HCT116 (cell line): ENCODE measurements around the gene HBG1. TPM values are rescaled to one million over a fixed set of nuclear protein-coding genes. Genes with fewer than 3 reads are reported as not detected.

Source experiments
- ATAC-seq: fragments of 200-7000 bp; cut with Tn5 transposase; 2 replicates; pipeline ENCODE4 v1.9.1; 2020; ENCODE audit warnings: mild to moderate bottlenecking, moderate library complexity
- BruUV-seq: library from RNA; stranded (reverse); fragments of 400-500 nt; replicated peaks from 2 replicates; lab custom pipeline; 2021; lab: Mats Ljungman, UMichigan
- CTCF ChIA-PET: fragments of 300-600 bp; sonication (Branson Sonifier 250); formaldehyde crosslinking; loops from one replicate; lab custom pipeline; 2021; ENCODE audit warnings: antibody characterized with exemption; lab: Charles Lee
- POLR2A ChIA-PET: fragments of 300-600, 350-600 bp; sonication (Branson Sonifier 250); formaldehyde crosslinking; loops from one replicate; lab custom pipeline; 2021; ENCODE audit warnings: antibody characterized with exemption; lab: Charles Lee
- RAD21 ChIA-PET, 2 experiments: fragments of 300-600 bp; sonication (Branson Sonifier 250); formaldehyde crosslinking; loops; one replicate each; lab custom pipeline; 2023; ENCODE audit warnings: low total read pairs in 2 of 2; ENCODE audit not compliant: uncharacterized antibody in 2 of 2, unreplicated experiment in 2 of 2, low non-redundant PET in 1 of 2; lab: Charles Lee
- DNase-seq: peaks from one replicate; pipeline ENCODE4 v3.0.0-alpha.2; 2010; ENCODE audit warnings: low read depth, low spot score
- H2AFZ ChIP-seq: fragments of 200-600 bp; shearing (Covaris generic), sonication (generic); 2 replicates; pipeline ENCODE4 v1.6.1; 2017; ENCODE audit warnings: low read depth, mixed run types, mixed read lengths, antibody characterized with exemption, low read length; ENCODE audit not compliant: poor library complexity, severe bottlenecking
- H3K27ac ChIP-seq: 2 replicates; pipeline ENCODE4 v1.5.1; 2012; ENCODE audit warnings: low read depth, low read length
- H3K27me3 ChIP-seq: fragments of 200-600 bp; sonication (generic); 2 replicates; pipeline ENCODE4 v1.6.1; 2016; ENCODE audit warnings: mixed run types, low read length, mixed read lengths; ENCODE audit not compliant: insufficient read depth
- H3K36me3 ChIP-seq, 2 experiments: fragments of 200-500 bp in 1 of 2; fragments of 200-600 bp in 1 of 2; sonication (Bioruptor generic) in 1 of 2; sonication (generic) in 1 of 2; 2 replicates each; pipeline versions ENCODE4 v1.5.1 to v1.6.1; 2014 to 2016; ENCODE audit warnings: low read length in 2 of 2, inconsistent platforms in 1 of 2, mixed read lengths in 1 of 2, mixed run types in 1 of 2; ENCODE audit not compliant: insufficient read depth in 2 of 2, control insufficient read depth in 1 of 2
- H3K4me1 ChIP-seq, 2 experiments: fragments of 200-600 bp in 1 of 2; sonication (generic) in 1 of 2; 2 replicates each; pipeline versions ENCODE4 v1.5.1 to v1.6.1; 2012 to 2017; ENCODE audit warnings: low read length in 2 of 2, inconsistent platforms in 1 of 2, mild to moderate bottlenecking in 1 of 2, mixed read lengths in 1 of 2, mixed run types in 1 of 2, moderate library complexity in 1 of 2; ENCODE audit not compliant: insufficient read depth in 2 of 2, control insufficient read depth in 1 of 2
- H3K4me2 ChIP-seq: fragments of 200-600 bp; sonication (generic); 2 replicates; pipeline ENCODE4 v1.6.1; 2017; ENCODE audit warnings: mixed run types, low read length, mixed read lengths
- H3K4me3 ChIP-seq, 2 experiments: fragments of 200-600 bp in 1 of 2; sonication (generic) in 1 of 2; replicated peaks in 1 of 2; 2 replicates each; pipeline ENCODE4 v1.5.1; 2011 to 2016; ENCODE audit warnings: low read length in 2 of 2, control low read depth in 1 of 2, low read depth in 1 of 2, mild to moderate bottlenecking in 1 of 2, mixed read lengths in 1 of 2, mixed run types in 1 of 2
- H3K79me2 ChIP-seq: fragments of 200-600 bp; sonication (generic); 2 replicates; pipeline ENCODE4 v1.6.1; 2017; ENCODE audit warnings: mild to moderate bottlenecking, mixed run types, low read length, moderate library complexity, mixed read lengths; ENCODE audit not compliant: insufficient read depth
- H3K9ac ChIP-seq: fragments of 200-600 bp; sonication (generic); 2 replicates; pipeline ENCODE4 v1.6.1; 2016; ENCODE audit warnings: low read length, mixed read lengths
- H3K9me2 ChIP-seq: fragments of 200-600 bp; sonication (generic), shearing (Covaris generic); 2 replicates; pipeline ENCODE4 v1.6.1; 2017; ENCODE audit warnings: mixed run types, mild to moderate bottlenecking, moderate library complexity; ENCODE audit not compliant: insufficient read depth
- H3K9me3 ChIP-seq, 2 experiments: fragments of 200-500 bp in 1 of 2; fragments of 200-600 bp in 1 of 2; sonication (Bioruptor generic) in 1 of 2; sonication (generic) in 1 of 2; 2 replicates each; pipeline ENCODE4 v1.6.1; 2014 to 2017; ENCODE audit warnings: low read length in 2 of 2, mixed read lengths in 2 of 2, inconsistent platforms in 1 of 2, low read depth in 1 of 2, mild to moderate bottlenecking in 1 of 2, mixed run types in 1 of 2, moderate library complexity in 1 of 2; ENCODE audit not compliant: control insufficient read depth in 1 of 2, insufficient read depth in 1 of 2
- H4K20me1 ChIP-seq: fragments of 200-600 bp; sonication (generic), shearing (Covaris generic); 2 replicates; pipeline ENCODE4 v1.6.1; 2017; ENCODE audit warnings: mixed run types, mild to moderate bottlenecking, moderate library complexity; ENCODE audit not compliant: insufficient read depth
- ATF3 ChIP-seq: IDR thresholded peaks from 2 replicates; pipeline ENCODE4 v1.6.1; 2012
- CBX3 ChIP-seq: IDR thresholded peaks from 2 replicates; pipeline ENCODE4 v1.6.1; 2012; ENCODE audit warnings: low read depth
- CEBPB ChIP-seq: IDR thresholded peaks from 2 replicates; pipeline ENCODE4 v1.6.1; 2012; ENCODE audit warnings: low read depth
- EGR1 ChIP-seq: IDR thresholded peaks from 2 replicates; pipeline ENCODE4 v1.6.1; 2012; ENCODE audit warnings: low read depth
- ELF1 ChIP-seq: IDR thresholded peaks from 2 replicates; pipeline ENCODE4 v1.6.1; 2012; ENCODE audit warnings: low read depth, borderline replicate concordance
- EZH2 ChIP-seq: fragments of 200-600 bp; sonication (generic); IDR thresholded peaks from 2 replicates; pipeline ENCODE4 v1.6.1; 2017; ENCODE audit warnings: antibody characterized with exemption, mixed run types
- EZH2phosphoT487 ChIP-seq: fragments of 200-600 bp; IDR thresholded peaks from 2 replicates; pipeline ENCODE4 v1.6.1; 2018; ENCODE audit warnings: antibody characterized with exemption, borderline replicate concordance
- FOSL1 ChIP-seq: IDR thresholded peaks from 2 replicates; pipeline ENCODE4 v1.6.1; 2012; ENCODE audit warnings: low read depth
- JUND ChIP-seq: IDR thresholded peaks from 2 replicates; pipeline ENCODE4 v1.6.1; 2012
- MAX ChIP-seq: IDR thresholded peaks from 2 replicates; pipeline ENCODE4 v1.6.1; 2012
- POLR2A ChIP-seq: IDR thresholded peaks from 2 replicates; pipeline ENCODE4 v1.7.0; 2011; ENCODE audit warnings: borderline replicate concordance; ENCODE audit not compliant: insufficient read depth, insufficient read length; ENCODE audit errors: extremely low read depth
- POLR2AphosphoS5 ChIP-seq: IDR thresholded peaks from 2 replicates; pipeline ENCODE4 v1.6.1; 2011; ENCODE audit warnings: mild to moderate bottlenecking, low read depth, low read length, moderate library complexity
- SIN3A ChIP-seq: IDR thresholded peaks from 2 replicates; pipeline ENCODE4 v1.6.1; 2012; ENCODE audit warnings: low read depth
- SP1 ChIP-seq: IDR thresholded peaks from 2 replicates; pipeline ENCODE4 v1.6.1; 2012; ENCODE audit warnings: low read depth
- SRF ChIP-seq: IDR thresholded peaks from 2 replicates; pipeline ENCODE4 v1.6.1; 2012; ENCODE audit warnings: low read depth
- YY1 ChIP-seq: IDR thresholded peaks from 2 replicates; pipeline ENCODE4 v1.6.1; 2011; ENCODE audit warnings: low read length, low read depth, moderate library complexity, mild to moderate bottlenecking; ENCODE audit not compliant: insufficient replicate concordance; ENCODE audit errors: extremely low read depth
- ZBTB33 ChIP-seq: IDR thresholded peaks from 2 replicates; pipeline ENCODE4 v1.6.1; 2011; ENCODE audit warnings: mild to moderate bottlenecking, low read length, moderate library complexity; ENCODE audit not compliant: insufficient replicate concordance; ENCODE audit errors: extremely low read depth
- ZFX ChIP-seq: fragments of 450-650 bp; IDR thresholded peaks from 2 replicates; pipeline ENCODE4 v1.6.1; 2017
- ZNF274 ChIP-seq: fragments of 200-500 bp; sonication (Bioruptor generic); IDR thresholded peaks from 2 replicates; pipeline ENCODE4 v1.6.1; 2014; ENCODE audit warnings: mild to moderate bottlenecking, low read depth, low read length, inconsistent platforms
- intact Hi-C: fragments of 100-400 bp; cut with micrococcal nuclease; formaldehyde crosslinking; loops from 2 replicates; pipeline ENCODE4 v1.10.0; 2022
- total RNA-seq: library from RNA; stranded (reverse); gene quantifications from one replicate; pipeline ENCODE4 v1.2.1, GENCODE V29; 2021; ENCODE audit not compliant: unreplicated experiment

The HBG1 gene
- total RNA-seq, 1 experiment from 2014 or later: 3.6 TPM

GRCh38 chr11:5241458-5241857, 8.2 kb downstream of the HBG1 start:
- no peak overlapping the region for H3K9ac ChIP-seq
- H3K27me3 ChIP-seq: peaks cover 71% of the 10 kb centered on the region
- intact Hi-C loops: no loop called here
- BruUV-seq: no TSS peak
- H3K27ac ChIP-seq: no peak overlapping the region
- ChIA-PET RAD21 (no interaction called here), CTCF (no interaction called here), POLR2A (no interaction called here)
- no peak overlapping the region for H3K4me2 ChIP-seq
- H3K4me1 ChIP-seq: no peaks in the 10 kb centered on the region
- no peak overlapping the region for H2AFZ ChIP-seq
- DNase-seq (no peak), ATAC-seq (no peak)
- no peaks in the 10 kb centered on the region for H3K9me2 ChIP-seq
- no peaks in the 10 kb centered on the region for H3K79me2 ChIP-seq
- H3K36me3 ChIP-seq: no peaks in the 10 kb centered on the region
- H3K4me3 ChIP-seq: no peak overlapping the region
- H3K9me3 ChIP-seq: no peaks in the 10 kb centered on the region
- H4K20me1 ChIP-seq: no peaks in the 10 kb centered on the region
- TF ChIP-seq ATF3: no peak
- TF ChIP-seq ZFX: no peak
- TF ChIP-seq EZH2: no peak
- no peak for TF ChIP-seq SIN3A
- TF ChIP-seq SP1: no peak
- TF ChIP-seq POLR2A: no peak
- no peak for TF ChIP-seq EGR1
- TF ChIP-seq ZNF274: no peak
- no peak for TF ChIP-seq FOSL1
- no peak for TF ChIP-seq POLR2AphosphoS5
- no peak for TF ChIP-seq CBX3
- TF ChIP-seq JUND: no peak
- TF ChIP-seq MAX: no peak

- no peaks in the 10 kb centered on the region for H3K9me3 ChIP-seq
- ChIA-PET RAD21 (no interaction called here), CTCF (no interaction called here), POLR2A (no interaction called here)
- BruUV-seq: no TSS peak
- H3K9ac ChIP-seq: no peak overlapping the region
- no peaks in the 10 kb centered on the region for H4K20me1 ChIP-seq
- H3K9me2 ChIP-seq: no peaks in the 10 kb centered on the region
- H3K27me3 ChIP-seq: peaks cover 72% of the 10 kb centered on the region
- no peaks in the 10 kb centered on the region for H3K36me3 ChIP-seq
- H2AFZ ChIP-seq: no peak overlapping the region
- no peak overlapping the region for H3K4me2 ChIP-seq
- H3K4me3 ChIP-seq: no peak overlapping the region
- intact Hi-C loops: no loop called here
- H3K27ac ChIP-seq: no peak overlapping the region
- no peak for DNase-seq
- H3K4me1 ChIP-seq: no peaks in the 10 kb centered on the region
- H3K79me2 ChIP-seq: no peaks in the 10 kb centered on the region
- ATAC-seq: no peak
- TF ChIP-seq CEBPB: no peak
- no peak for TF ChIP-seq ZBTB33
- TF ChIP-seq EGR1: no peak
- no peak for TF ChIP-seq CBX3
- no peak for TF ChIP-seq ATF3
- no peak for TF ChIP-seq FOSL1
- no peak for TF ChIP-seq SP1
- TF ChIP-seq EZH2phosphoT487: no peak
- TF ChIP-seq MAX: no peak
- TF ChIP-seq SIN3A: no peak
- TF ChIP-seq POLR2A: no peak
- TF ChIP-seq JUND: no peak
- no peak for TF ChIP-seq YY1
- TF ChIP-seq ELF1: no peak
- TF ChIP-seq SRF: no peak
- no peak for TF ChIP-seq POLR2AphosphoS5
Measured at GRCh38 chr11:5240458-5240857, 9.2 kb downstream of the HBG1 start.
